GM23248 (cell line): ENCODE results near the gene ADAMTS15.

Experiments
- EZH2 ChIP-seq: fragments of 200-600 bp; sonication (generic); IDR thresholded peaks from 2 replicates; pipeline ENCODE4 v1.6.1; 2018; ENCODE audit warnings: antibody characterized with exemption, mild to moderate bottlenecking; ENCODE audit not compliant: insufficient read depth, poor library complexity, severe bottlenecking
- EZH2phosphoT487 ChIP-seq: fragments of 200-600 bp; sonication (generic); IDR thresholded peaks from 2 replicates; pipeline ENCODE4 v1.6.1; 2018; ENCODE audit warnings: antibody characterized with exemption, moderate library complexity, mild to moderate bottlenecking, low read depth; ENCODE audit not compliant: insufficient read depth

GRCh38 chr11:130473056-130473794, 24.8 kb downstream of the ADAMTS15 start:
- TF ChIP-seq EZH2phosphoT487, result no peak
- TF ChIP-seq EZH2, result no peak
